ENCODE results near the gene ERAP2. TPM values are rescaled to one million over a fixed set of nuclear protein-coding genes. Genes with fewer than 3 reads are reported as not detected.

ERAP2 gene
- total and polyA plus RNA-seq, 7 donors: 0.23 to 6.4 (median 3.0) TPM

DNA sequence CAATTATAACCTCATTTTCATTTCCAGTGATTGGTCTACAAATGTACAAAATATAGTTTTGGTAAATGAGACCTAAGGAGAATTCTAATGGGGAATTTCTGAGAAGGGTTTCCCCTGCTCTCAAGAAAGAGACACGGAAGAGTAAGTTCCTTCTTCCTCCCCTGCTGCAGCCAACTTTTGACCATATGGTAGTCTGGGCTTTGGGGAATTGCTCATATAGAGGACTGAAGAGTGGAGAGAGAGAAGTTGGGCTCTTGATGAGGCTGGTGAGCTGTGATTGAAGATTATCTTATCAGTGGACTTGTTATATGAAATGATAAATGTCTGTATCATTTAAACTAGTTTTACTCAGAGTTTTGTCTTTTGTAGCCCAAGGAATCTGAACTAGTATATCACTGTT lies 55.3 kb downstream of the ERAP2 start:
- H3K27ac ChIP-seq: peak overlapping the region; percentile 99

DNA sequence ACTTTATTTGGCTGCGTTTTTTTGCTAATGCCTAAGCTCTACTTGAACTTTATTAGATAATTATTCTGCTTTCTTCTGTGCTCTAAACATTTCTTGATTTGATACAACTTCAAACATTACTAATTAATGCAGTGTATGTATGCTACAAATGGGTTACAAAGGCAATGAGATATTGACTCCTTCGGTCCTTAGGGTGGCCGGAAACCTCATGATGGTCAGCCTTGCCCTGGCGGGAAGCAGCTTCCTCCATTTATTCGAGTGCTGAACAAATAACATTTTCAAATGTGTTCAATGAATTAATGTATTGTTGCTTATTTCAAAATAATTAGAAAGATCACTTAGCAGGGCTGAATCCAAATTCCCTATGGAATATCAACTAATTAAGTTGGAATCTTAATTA lies 55.7 kb downstream of the ERAP2 start:
- peak overlapping the region; percentile 99 for H3K27ac ChIP-seq
- no peak overlapping the region for H3K4me3 ChIP-seq
- H3K9me3 ChIP-seq: no peaks in the 10 kb centered on the region
- intact Hi-C loops (cut with DNase I): loop anchor here (5.0 kb wide), 2 partner anchors 45 to 65 kb away; no protein-coding TSS in a partner anchor
- no peak for TF ChIP-seq CTCF (IDR thresholded peaks at IDR 0.05)
- no peak for ATAC-seq
- H3K4me1 ChIP-seq: peaks cover 40% of the 10 kb centered on the region
- WGBS, 3 donors: 94 to 97% (median 94%) methylated on average over 5 of the region's 5 CpGs
- H3K27me3 ChIP-seq (ENCODE audit: insufficient read depth in 3 of 3, low read length in 2 of 3): no peaks in the 10 kb centered on the region
- no peaks in the 10 kb centered on the region for H3K36me3 ChIP-seq (ENCODE audit: insufficient read depth in 1 of 2, low read depth in 1 of 2)
- DNase-seq: no peak

More for the DNA sequence above, 55.3 kb downstream of the ERAP2 start:
- WGBS, 3 donors: 74 to 85% (median 80%) methylated on average over 1 of the region's 1 CpG
- H3K4me3 ChIP-seq: no peak overlapping the region
- TF ChIP-seq CTCF (IDR thresholded peaks at IDR 0.05): no peak
- ATAC-seq (no peak), DNase-seq (no peak)
- H3K9me3 ChIP-seq: no peaks in the 10 kb centered on the region
- H3K4me1 ChIP-seq: peaks cover 37% of the 10 kb centered on the region
- no peaks in the 10 kb centered on the region for H3K27me3 ChIP-seq (ENCODE audit: insufficient read depth in 3 of 3, low read length in 2 of 3)
- H3K36me3 ChIP-seq (ENCODE audit: insufficient read depth in 1 of 2, low read depth in 1 of 2): no peaks in the 10 kb centered on the region
- intact Hi-C loops (cut with DNase I): loop anchor here (5.0 kb wide), 2 partner anchors 44 to 64 kb away; no protein-coding TSS in a partner anchor

GRCh38 chr5:96933764-96934707 lies 57.7 kb downstream of the ERAP2 start:
- Histone ChIP-seq H3K36me3 (ENCODE audit: insufficient read depth in 1 of 2, low read depth in 1 of 2) (no peaks in the 10 kb centered on the region), H3K4me3 (peak overlapping the region; percentile 94), H3K27me3 (ENCODE audit: insufficient read depth in 3 of 3, low read length in 2 of 3) (no peaks in the 10 kb centered on the region), H3K4me1 (peaks cover 56% of the 10 kb centered on the region), H3K27ac (peak overlapping the region; percentile 99), H3K9me3 (no peaks in the 10 kb centered on the region)
- no peak for TF ChIP-seq CTCF (IDR thresholded peaks at IDR 0.05)
- no peak for DNase-seq
- intact Hi-C loops (cut with DNase I): loop anchor here (5.0 kb wide), 2 partner anchors 47 to 67 kb away; no protein-coding TSS in a partner anchor
- no peak for ATAC-seq
- WGBS, 3 donors: 9 to 17% (median 10%) methylated on average over 13 of the region's 13 CpGs

DNA sequence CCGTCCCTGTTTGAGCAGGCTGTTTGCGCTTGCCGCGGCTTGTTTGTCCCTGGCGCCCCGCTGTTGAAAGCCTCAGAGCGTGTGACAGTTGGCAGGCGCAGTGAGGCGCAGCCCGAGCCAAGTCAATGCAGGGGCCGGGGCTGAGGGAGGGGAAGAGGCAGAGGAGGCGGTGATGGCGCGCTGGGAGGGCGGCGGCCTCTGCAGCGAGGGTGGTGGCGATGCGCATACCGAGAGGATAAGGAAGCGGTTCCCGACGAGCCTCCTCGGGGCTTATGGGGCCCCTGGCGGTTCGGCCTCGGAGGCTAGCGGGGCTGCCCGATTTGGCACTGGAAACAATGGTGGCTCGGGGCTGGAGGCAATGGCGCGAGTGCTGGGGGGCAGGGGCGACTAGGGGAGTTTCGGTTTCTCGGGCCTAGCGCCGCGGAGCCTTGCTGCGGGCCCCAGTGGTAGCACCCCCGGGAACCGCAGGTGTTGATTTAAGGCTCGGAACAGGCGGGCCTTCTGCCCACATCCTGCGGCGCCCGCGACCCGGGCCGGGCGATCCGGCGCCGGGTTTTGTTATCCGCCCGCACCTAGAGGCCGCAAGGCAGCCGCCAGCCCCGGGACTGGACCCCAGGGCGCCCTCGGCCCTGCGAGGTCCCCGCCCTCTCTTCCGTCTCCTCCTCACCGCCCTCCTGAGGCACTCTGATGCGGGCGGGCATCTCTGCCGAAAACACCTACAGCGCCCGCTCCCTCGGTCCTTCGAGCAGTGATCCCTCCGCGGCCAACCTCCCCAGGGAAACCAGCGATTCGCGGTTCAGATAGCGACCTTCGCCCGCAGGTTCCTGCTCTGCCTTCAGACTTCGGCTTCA lies 58.6 kb downstream of the ERAP2 start:
- peak; percentile 81 to 86 (median 84) for ATAC-seq
- peak; percentile 92 to 96 for DNase-seq
- Histone ChIP-seq H3K9me3 (no peaks in the 10 kb centered on the region), H3K36me3 (ENCODE audit: insufficient read depth in 1 of 2, low read depth in 1 of 2) (no peaks in the 10 kb centered on the region), H3K4me3 (peak overlapping the region; percentile 94), H3K27me3 (ENCODE audit: insufficient read depth in 3 of 3, low read length in 2 of 3) (no peaks in the 10 kb centered on the region), H3K27ac (peak overlapping the region; percentile 99), H3K4me1 (peaks cover 57% of the 10 kb centered on the region)
- intact Hi-C loops (cut with DNase I): loop anchor here (5.0 kb wide), 2 partner anchors 48 to 68 kb away; no protein-coding TSS in a partner anchor
- 0 to 1% (median 0%) methylated on average over 55 to 80 of the region's 80 CpGs for WGBS, 3 donors
- TF ChIP-seq CTCF (IDR thresholded peaks at IDR 0.05): no peak

Data from psoas muscle (tissue), 8 donors.